Endodermal cell (in vitro differentiated cells): Measurements from ENCODE around the gene SMIM1. TPM values are rescaled to one million over a fixed set of nuclear protein-coding genes. Genes with fewer than 3 reads are reported as not detected.
"Not testable (repeated sequence)": the region's sequence is repeated elsewhere in the genome, so short reads cannot be mapped to it uniquely, and the experiment has no call there.

Source experiments
- DNase-seq: peaks from one replicate; pipeline ENCODE4 v3.0.0-alpha.2; 2017
- H3K27ac ChIP-seq: 2 replicates; pipeline ENCODE4 v1.5.1; 2013; ENCODE audit warnings: mild to moderate bottlenecking, low read depth, low read length, moderate library complexity
- H3K27me3 ChIP-seq: 2 replicates; pipeline ENCODE4 v1.6.1; 2013; ENCODE audit warnings: mild to moderate bottlenecking, low read length, moderate library complexity; ENCODE audit not compliant: insufficient read depth, control insufficient read depth, poor library complexity, severe bottlenecking
- H3K36me3 ChIP-seq: 2 replicates; pipeline ENCODE4 v1.7.0; 2013; ENCODE audit warnings: mild to moderate bottlenecking, low read length, moderate library complexity; ENCODE audit not compliant: control insufficient read depth, insufficient read depth
- H3K4me1 ChIP-seq: one replicate; pipeline ENCODE4 v1.7.0; 2013; ENCODE audit warnings: low read length; ENCODE audit not compliant: control insufficient read depth, insufficient read depth
- H3K4me3 ChIP-seq: 2 replicates; pipeline ENCODE4 v1.5.1; 2013; ENCODE audit warnings: mild to moderate bottlenecking, low read length, moderate library complexity
- H3K9ac ChIP-seq: 2 replicates; pipeline ENCODE4 v1.6.1; 2013; ENCODE audit warnings: mild to moderate bottlenecking, low read length, moderate library complexity; ENCODE audit not compliant: poor library complexity, severe bottlenecking; ENCODE audit errors: extremely low read depth
- H3K9me3 ChIP-seq: 2 replicates; pipeline ENCODE4 v1.6.1; 2013; ENCODE audit warnings: mild to moderate bottlenecking, low read length, moderate library complexity; ENCODE audit not compliant: control insufficient read depth
- H3K27ac Mint-ChIP-seq: 2 replicates; pipeline ENCODE4 v1.8.0; 2020; ENCODE audit warnings: mixed read lengths
- H3K27me3 Mint-ChIP-seq: 2 replicates; pipeline ENCODE4 v1.8.0; 2021; ENCODE audit warnings: mild to moderate bottlenecking, mixed read lengths; ENCODE audit not compliant: insufficient read depth
- H3K36me3 Mint-ChIP-seq: 2 replicates; pipeline ENCODE4 v1.8.0; 2020; ENCODE audit warnings: low read depth, mixed read lengths
- H3K4me1 Mint-ChIP-seq: 2 replicates; pipeline ENCODE4 v1.8.0; 2020; ENCODE audit warnings: mixed read lengths
- H3K4me3 Mint-ChIP-seq: 2 replicates; pipeline ENCODE4 v1.8.0; 2020; ENCODE audit warnings: mild to moderate bottlenecking, moderate library complexity, mixed read lengths
- H3K9me3 Mint-ChIP-seq: 2 replicates; pipeline ENCODE4 v1.8.0; 2020; ENCODE audit warnings: mild to moderate bottlenecking, mixed read lengths
- WGBS, 2 experiments: methylation state at CpG; one replicate each; pipeline versions ENCODE4 v1.1.5 to v1.1.7; 2013; ENCODE audit warnings: missing lambda C conversion rate in 2 of 2, mixed read lengths in 1 of 2; ENCODE audit not compliant: insufficient coverage in 1 of 2, insufficient read length in 1 of 2; 5-methylcytosine and 5-hydroxymethylcytosine counted together
- total RNA-seq, 2 donors: library from RNA; stranded (reverse); fragmentation: NEBNext Ultra II Directional in 1 of 2; extraction: Animal tissue kit (Norgen Biotek cat#: 25700) in 1 of 2; gene quantifications; 2 replicates in 1 of 2; 3 replicates in 1 of 2; pipeline ENCODE4 v1.2.1, GENCODE V29; 2021
- TF ChIP-seq, protein P1 (sequence below): fragments of 200-600 bp; sonication (generic); conservative IDR thresholded peaks from 2 replicates; pipeline ENCODE4 v1.5.0; 2021; ENCODE audit warnings: antibody characterized with exemption, mild to moderate bottlenecking

Gene SMIM1
- total RNA-seq, 2 donors from 2014 or later, result 11.1 to 15.0 TPM

DNA sequence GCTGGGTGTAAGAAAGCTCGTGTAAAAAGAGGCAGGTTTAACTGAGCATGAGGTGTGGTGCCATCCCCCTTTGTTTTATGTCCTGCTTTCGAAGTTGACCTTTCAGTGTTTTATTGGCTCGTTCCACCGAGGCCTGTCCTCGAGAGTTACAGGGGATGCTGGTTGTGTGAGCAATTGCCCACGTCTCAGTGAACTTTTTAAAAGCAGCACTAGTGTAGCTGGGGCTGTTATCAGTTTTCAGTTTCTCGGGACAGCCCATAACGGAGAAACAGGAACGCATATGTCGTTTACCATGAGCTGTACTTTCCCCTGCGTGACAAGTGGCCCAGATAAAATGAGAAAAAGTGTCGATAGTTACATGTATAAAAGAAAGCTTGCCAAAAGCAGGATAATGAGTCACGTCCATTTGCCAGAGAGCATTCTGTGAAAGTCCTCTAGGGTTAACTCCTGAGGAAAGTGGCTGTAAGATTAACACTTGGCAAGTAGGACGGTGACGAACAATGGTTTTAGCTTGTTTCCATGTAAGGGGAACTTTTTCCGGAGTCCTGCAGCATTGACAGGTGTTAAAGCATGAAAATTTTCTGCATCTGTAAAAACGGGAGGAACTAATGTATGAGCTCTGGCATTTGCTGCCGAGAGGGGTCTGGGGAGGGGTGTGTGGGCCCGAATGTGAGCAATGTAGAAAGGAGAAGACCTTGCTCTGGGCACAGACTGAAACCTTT is 31.5 kb downstream of the SMIM1 start:
- Mint-ChIP-seq H3K4me1 (no peaks in the 10 kb centered on the region), H3K4me3 (no peak overlapping the region), H3K36me3 (no peaks in the 10 kb centered on the region), H3K9me3 (peaks cover 60% of the 10 kb centered on the region), H3K27ac (no peak overlapping the region), H3K27me3 (peaks cover 23% of the 10 kb centered on the region)
- no peaks in the 10 kb centered on the region for H3K4me1 ChIP-seq
- no peaks in the 10 kb centered on the region for H3K27me3 ChIP-seq
- TF ChIP-seq, protein P1, sequence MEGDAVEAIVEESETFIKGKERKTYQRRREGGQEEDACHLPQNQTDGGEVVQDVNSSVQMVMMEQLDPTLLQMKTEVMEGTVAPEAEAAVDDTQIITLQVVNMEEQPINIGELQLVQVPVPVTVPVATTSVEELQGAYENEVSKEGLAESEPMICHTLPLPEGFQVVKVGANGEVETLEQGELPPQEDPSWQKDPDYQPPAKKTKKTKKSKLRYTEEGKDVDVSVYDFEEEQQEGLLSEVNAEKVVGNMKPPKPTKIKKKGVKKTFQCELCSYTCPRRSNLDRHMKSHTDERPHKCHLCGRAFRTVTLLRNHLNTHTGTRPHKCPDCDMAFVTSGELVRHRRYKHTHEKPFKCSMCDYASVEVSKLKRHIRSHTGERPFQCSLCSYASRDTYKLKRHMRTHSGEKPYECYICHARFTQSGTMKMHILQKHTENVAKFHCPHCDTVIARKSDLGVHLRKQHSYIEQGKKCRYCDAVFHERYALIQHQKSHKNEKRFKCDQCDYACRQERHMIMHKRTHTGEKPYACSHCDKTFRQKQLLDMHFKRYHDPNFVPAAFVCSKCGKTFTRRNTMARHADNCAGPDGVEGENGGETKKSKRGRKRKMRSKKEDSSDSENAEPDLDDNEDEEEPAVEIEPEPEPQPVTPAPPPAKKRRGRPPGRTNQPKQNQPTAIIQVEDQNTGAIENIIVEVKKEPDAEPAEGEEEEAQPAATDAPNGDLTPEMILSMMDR, result no peak
- H3K27ac ChIP-seq, result no peak overlapping the region
- WGBS, 2 experiments, result 87 to 88% methylated on average over 15 to 19 of the region's 19 CpGs
- no peak overlapping the region for H3K9ac ChIP-seq
- peaks cover 25% of the 10 kb centered on the region for H3K9me3 ChIP-seq
- H3K4me3 ChIP-seq, result no peak overlapping the region
- DNase-seq, result no peak
- no peaks in the 10 kb centered on the region for H3K36me3 ChIP-seq

DNA sequence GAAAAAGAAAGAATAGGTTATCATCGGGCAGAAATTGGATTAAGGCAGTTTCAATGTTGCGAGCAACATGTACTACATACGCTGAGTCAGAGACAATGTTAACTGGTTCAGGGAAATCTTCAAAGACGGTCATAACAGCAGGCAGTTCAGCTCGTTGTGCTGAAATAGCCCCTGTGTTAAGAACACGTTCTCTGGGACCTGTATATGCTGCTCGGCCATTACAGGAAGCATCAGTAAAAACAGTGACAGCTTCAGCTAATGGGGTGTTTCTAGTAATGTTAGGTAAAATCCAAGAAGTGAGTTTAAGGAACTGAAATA is 32.0 kb downstream of the SMIM1 start:
- Mint-ChIP-seq H3K27me3 (peaks cover 23% of the 10 kb centered on the region), H3K9me3 (peaks cover 62% of the 10 kb centered on the region)
- not testable (repeated sequence) for H3K36me3 Mint-ChIP-seq, H3K4me1 ChIP-seq, H3K36me3 ChIP-seq, H3K4me3 Mint-ChIP-seq, H3K9ac ChIP-seq, H3K27ac Mint-ChIP-seq, H3K4me3 ChIP-seq, H3K4me1 Mint-ChIP-seq, H3K27me3 ChIP-seq, DNase-seq, H3K27ac ChIP-seq
- whole genome bisulfite sequencing, 2 experiments, result 85 to 95% methylated on average over 7 of the region's 7 CpGs
- H3K9me3 ChIP-seq, result peaks cover 25% of the 10 kb centered on the region

DNA sequence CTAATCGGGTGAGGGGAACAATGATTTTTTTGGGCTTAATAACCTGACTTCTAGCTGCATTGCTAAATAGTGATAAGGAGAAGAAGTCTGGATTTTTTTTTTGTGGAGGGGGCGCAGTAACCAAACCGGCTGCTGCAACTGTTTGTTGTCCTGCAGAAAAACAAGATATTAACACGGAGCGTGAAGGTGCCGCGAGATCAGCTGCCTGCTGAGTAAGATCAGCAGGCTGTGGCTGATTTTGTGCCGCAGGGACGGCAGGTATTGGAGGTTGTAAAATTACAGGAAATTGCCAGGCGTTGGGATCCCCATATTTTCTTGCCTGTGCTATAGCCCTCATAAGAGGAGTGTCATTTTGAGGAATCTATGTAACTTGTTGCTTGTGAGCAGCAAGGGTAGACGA is 32.5 kb downstream of the SMIM1 start:
- H3K36me3 ChIP-seq, result no peaks in the 10 kb centered on the region
- TF ChIP-seq, protein P1, result no peak

DNA sequence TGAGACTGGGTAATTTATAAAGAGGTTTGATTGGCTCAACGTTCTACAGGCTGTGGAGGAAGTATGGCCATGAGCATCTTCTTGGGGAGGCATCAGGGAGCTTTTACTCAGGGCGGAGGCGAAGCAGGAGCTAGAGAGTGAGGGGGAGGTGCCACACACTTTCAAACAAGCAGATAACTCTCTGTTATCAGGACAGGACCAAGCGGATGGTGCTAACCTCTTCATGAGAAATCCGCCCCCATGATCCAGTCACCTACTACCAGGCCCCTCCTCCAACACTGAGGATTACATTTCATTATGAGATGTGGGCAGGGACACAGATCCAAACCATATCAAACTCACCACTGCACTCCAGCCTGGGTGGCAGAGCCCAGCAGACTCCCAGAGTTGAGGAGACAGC is 35.2 kb downstream of the SMIM1 start:
- TF ChIP-seq, protein P1, result no peak
- 87% methylated on average over 5 of the region's 5 CpGs; no CpG with 5 or more reads in 1 of the 2 experiments for WGBS, 2 experiments

More for the DNA sequence above, 32.5 kb downstream of the SMIM1 start:
- H3K9me3 ChIP-seq, result peaks cover 25% of the 10 kb centered on the region
- Mint-ChIP-seq H3K4me3 (no peak overlapping the region), H3K9me3 (peaks cover 67% of the 10 kb centered on the region), H3K4me1 (no peaks in the 10 kb centered on the region), H3K36me3 (no peaks in the 10 kb centered on the region), H3K27me3 (peaks cover 19% of the 10 kb centered on the region), H3K27ac (no peak overlapping the region)
- WGBS, 2 experiments, result 88 to 89% methylated on average over 11 of the region's 11 CpGs
- H3K27me3 ChIP-seq, result no peaks in the 10 kb centered on the region
- no peak overlapping the region for H3K9ac ChIP-seq
- no peaks in the 10 kb centered on the region for H3K4me1 ChIP-seq
- H3K27ac ChIP-seq, result no peak overlapping the region
- H3K4me3 ChIP-seq, result no peak overlapping the region
- DNase-seq, result no peak

More for the DNA sequence above, 35.2 kb downstream of the SMIM1 start:
- H3K4me1 ChIP-seq, result no peaks in the 10 kb centered on the region
- no peak overlapping the region for H3K4me3 ChIP-seq
- Mint-ChIP-seq H3K27me3 (peaks cover 8% of the 10 kb centered on the region), H3K4me1 (no peaks in the 10 kb centered on the region), H3K4me3 (no peak overlapping the region), H3K9me3 (peaks cover 65% of the 10 kb centered on the region), H3K36me3 (no peaks in the 10 kb centered on the region), H3K27ac (no peak overlapping the region)
- DNase-seq, result no peak
- no peak overlapping the region for H3K27ac ChIP-seq
- H3K9ac ChIP-seq, result no peak overlapping the region
- H3K36me3 ChIP-seq, result no peaks in the 10 kb centered on the region
- H3K9me3 ChIP-seq, result peaks cover 14% of the 10 kb centered on the region
- H3K27me3 ChIP-seq, result no peaks in the 10 kb centered on the region
